OCI-LY7 (cell line): ENCODE measurements around the gene PTPRE. TPM values are rescaled to one million over a fixed set of nuclear protein-coding genes. Genes with fewer than 3 reads are reported as not detected.

ENCODE experiments used
- BruUV-seq: library from RNA; stranded (reverse); fragments of 400-500 nt; replicated peaks from 2 replicates; lab custom pipeline; 2021; lab: Mats Ljungman, UMichigan
- CTCF ChIA-PET: fragments of 300-600 bp; sonication (Branson Sonifier 250); formaldehyde crosslinking; loops from one replicate; lab custom pipeline; 2022; ENCODE audit warnings: antibody characterized with exemption; ENCODE audit not compliant: unreplicated experiment; lab: Charles Lee
- POLR2A ChIA-PET: fragments of 300-600 bp; sonication (Branson Sonifier 250); formaldehyde crosslinking; loops from one replicate; lab custom pipeline; 2022; ENCODE audit warnings: antibody characterized with exemption; lab: Charles Lee
- DNase-seq: peaks from one replicate; pipeline ENCODE4 v3.0.0-alpha.2; 2015; ENCODE audit warnings: low spot score
- H2AFZ ChIP-seq: fragments of 200-600 bp; sonication (generic), shearing (Covaris generic); 2 replicates; pipeline ENCODE4 v1.6.1; 2014; ENCODE audit warnings: mild to moderate bottlenecking, antibody characterized with exemption, low read length, moderate library complexity
- H3K27ac ChIP-seq: fragments of 200-600 bp; sonication (generic); 2 replicates; pipeline ENCODE4 v1.5.1; 2014; ENCODE audit warnings: mixed run types, low read depth, mild to moderate bottlenecking, moderate library complexity, low read length, inconsistent platforms; ENCODE audit not compliant: poor library complexity, severe bottlenecking
- H3K36me3 ChIP-seq: fragments of 200-600 bp; sonication (generic); 2 replicates; pipeline ENCODE4 v1.6.1; 2014; ENCODE audit warnings: mild to moderate bottlenecking, antibody characterized with exemption, low read length, moderate library complexity, mixed read lengths; ENCODE audit not compliant: insufficient read depth
- H3K4me1 ChIP-seq: fragments of 200-600 bp; sonication (generic); 2 replicates; pipeline ENCODE4 v1.5.1; 2014; ENCODE audit warnings: mild to moderate bottlenecking, low read length; ENCODE audit not compliant: insufficient read depth, poor library complexity, severe bottlenecking
- H3K4me2 ChIP-seq: fragments of 200-600 bp; sonication (generic); 2 replicates; pipeline ENCODE4 v1.6.1; 2014; ENCODE audit warnings: mild to moderate bottlenecking, low read length
- H3K4me3 ChIP-seq: fragments of 200-600 bp; sonication (generic); 2 replicates; pipeline ENCODE4 v1.5.1; 2014; ENCODE audit warnings: mild to moderate bottlenecking, low read depth, low read length; ENCODE audit not compliant: poor library complexity, severe bottlenecking
- H3K79me2 ChIP-seq: fragments of 200-600 bp; sonication (generic); 2 replicates; pipeline ENCODE4 v1.6.1; 2016; ENCODE audit warnings: low read depth, mild to moderate bottlenecking, low read length, moderate library complexity, mixed read lengths; ENCODE audit not compliant: insufficient read depth
- H3K9me2 ChIP-seq: fragments of 200-600 bp; sonication (generic); 2 replicates; pipeline ENCODE4 v1.6.1; 2016; ENCODE audit warnings: mild to moderate bottlenecking, low read length, mixed read lengths; ENCODE audit not compliant: insufficient read depth
- H3K9me3 ChIP-seq: fragments of 200-600 bp; sonication (generic); 2 replicates; pipeline ENCODE4 v1.6.1; 2014; ENCODE audit warnings: mild to moderate bottlenecking, mixed run types, low read length, mixed read lengths
- H4K20me1 ChIP-seq: fragments of 200-600 bp; sonication (generic); 2 replicates; pipeline ENCODE4 v1.6.1; 2014; ENCODE audit warnings: mild to moderate bottlenecking, antibody characterized with exemption, low read length, moderate library complexity, mixed read lengths; ENCODE audit not compliant: insufficient read depth
- CTCF ChIP-seq: fragments of 200-600 bp; sonication (generic); conservative IDR thresholded peaks from 2 replicates; pipeline ENCODE4 v1.5.1; 2014; ENCODE audit warnings: mild to moderate bottlenecking, antibody characterized with exemption, low read length, moderate library complexity, mixed read lengths
- EZH2phosphoT487 ChIP-seq: fragments of 200-600 bp; sonication (generic); IDR thresholded peaks from 2 replicates; pipeline ENCODE4 v1.6.1; 2018; ENCODE audit warnings: low read depth, borderline replicate concordance, mild to moderate bottlenecking, mixed run types, antibody characterized with exemption, low read length, moderate library complexity, mixed read lengths
- intact Hi-C: fragments of 100-400 bp; cut with micrococcal nuclease; formaldehyde crosslinking; loops from one replicate; pipeline ENCODE4 v1.10.0; 2022; ENCODE audit not compliant: unreplicated experiment
- total RNA-seq, 2 experiments: library from RNA; depleted of rRNA in 1 of 2; stranded (reverse); fragments of >200 nt in 1 of 2; shearing (Covaris generic) in 1 of 2; gene quantifications; 2 replicates each; pipeline ENCODE4 v1.2.3, GENCODE V29; 2014 to 2022

Gene PTPRE
- total RNA-seq, 2 experiments from 2014 or later, result 6.8 to 8.3 TPM

GRCh38 chr10:127951861-127952574 lies 45.1 kb downstream of the PTPRE start:
- Histone ChIP-seq H3K79me2 (no peaks in the 10 kb centered on the region), H3K4me3 (no peak overlapping the region), H3K4me2 (no peak overlapping the region), H2AFZ (no peak overlapping the region), H3K36me3 (no peaks in the 10 kb centered on the region), H3K27ac (no peak overlapping the region), H4K20me1 (no peaks in the 10 kb centered on the region), H3K9me3 (no peaks in the 10 kb centered on the region), H3K4me1 (no peaks in the 10 kb centered on the region), H3K9me2 (no peaks in the 10 kb centered on the region)
- DNase-seq, result no peak
- ChIA-PET CTCF (no interaction called here), POLR2A (interaction anchor here (0.7 kb wide), 1 partner anchor 736 kb away, joined by 3 read pairs; no protein-coding TSS in a partner anchor)
- TF ChIP-seq CTCF (no peak), EZH2phosphoT487 (no peak)
- no TSS peak for BruUV-seq
- intact Hi-C loops, result no loop called here

- TF ChIP-seq EZH2phosphoT487, result no peak
- no peak for TF ChIP-seq CTCF
- no peak overlapping the region for H3K4me3 ChIP-seq
- BruUV-seq, result no TSS peak
- POLR2A ChIA-PET, result interaction anchor here (0.7 kb wide), 1 partner anchor 736 kb away, joined by 3 read pairs; no protein-coding TSS in a partner anchor
- no peak overlapping the region for H2AFZ ChIP-seq
- H3K36me3 ChIP-seq, result no peaks in the 10 kb centered on the region
- no peak overlapping the region for H3K4me2 ChIP-seq
- no peaks in the 10 kb centered on the region for H3K9me2 ChIP-seq
- intact Hi-C loops, result no loop called here
- CTCF ChIA-PET, result no interaction called here
- no peaks in the 10 kb centered on the region for H3K79me2 ChIP-seq
- H4K20me1 ChIP-seq, result no peaks in the 10 kb centered on the region
- no peak for DNase-seq
- H3K27ac ChIP-seq, result no peak overlapping the region
- H3K4me1 ChIP-seq, result no peaks in the 10 kb centered on the region
- H3K9me3 ChIP-seq, result no peaks in the 10 kb centered on the region
These were observed 45.6 kb downstream of the PTPRE start for GRCh38 chr10:127952575-127952869.

DNA sequence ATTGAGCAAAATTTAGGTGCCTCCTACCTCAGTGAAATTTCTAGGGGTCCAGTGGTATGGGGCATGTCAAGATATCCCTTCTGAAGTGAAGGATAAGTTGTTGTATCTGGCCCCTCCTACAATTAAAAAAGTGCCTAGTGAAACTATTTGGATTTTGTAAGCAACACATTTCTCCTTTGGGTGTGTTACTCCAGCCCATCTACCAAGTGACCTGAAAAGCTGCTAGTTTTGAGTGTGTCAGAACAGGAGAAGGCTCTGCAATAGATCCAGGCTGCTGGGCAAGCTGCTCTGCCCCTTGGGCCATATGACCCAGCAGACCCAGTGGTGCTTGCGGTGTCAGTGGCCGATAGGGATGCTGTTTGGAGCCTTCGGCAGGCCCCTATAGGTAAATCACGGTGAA lies 46.0 kb downstream of the PTPRE start:
- POLR2A ChIA-PET, result no interaction called here
- no peak for DNase-seq

More for the DNA sequence above, 46.0 kb downstream of the PTPRE start:
- Histone ChIP-seq H3K4me3 (no peak overlapping the region), H3K9me2 (no peaks in the 10 kb centered on the region), H3K4me2 (no peak overlapping the region), H4K20me1 (no peaks in the 10 kb centered on the region), H3K36me3 (no peaks in the 10 kb centered on the region), H3K27ac (no peak overlapping the region), H3K79me2 (no peaks in the 10 kb centered on the region), H2AFZ (no peak overlapping the region), H3K9me3 (no peaks in the 10 kb centered on the region), H3K4me1 (no peaks in the 10 kb centered on the region)
- TF ChIP-seq EZH2phosphoT487 (no peak), CTCF (no peak)
- no TSS peak for BruUV-seq
- intact Hi-C loops, result no loop called here
- CTCF ChIA-PET, result no interaction called here
